ENCODE results near the gene MYO19. TPM values are rescaled to one million over a fixed set of nuclear protein-coding genes. Genes with fewer than 3 reads are reported as not detected.

The MYO19 gene
- total and polyA plus RNA-seq, 9 of the 15 experiments (the other 6 are each of a cell fraction or from before 2014, with no cell fraction given) = 21.6 to 176 (median 129) TPM

GRCh38 chr17:36498560-36499300, 35.9 kb downstream of the MYO19 start:
- BruUV-seq (replicated peaks) = no TSS peak
- no peak overlapping the region for H2AFZ ChIP-seq (ENCODE audit: low read depth, low read length)
- H3K36me3 ChIP-seq (ENCODE audit: control insufficient read depth, insufficient read depth, low read length) = peaks cover 96% of the 10 kb centered on the region
- ChIA-PET POLR2A (interaction anchor here (0.9 to 2.9 kb wide), 4 partner anchors 7 to 16 kb away, joined by 3 to 18 read pairs (median 4); no protein-coding TSS in a partner anchor), CTCF (ENCODE audit: low intra/inter-chr PET ratio) (no interaction called here)
- intact Hi-C loops (cut with micrococcal nuclease) (no loop called here), in situ Hi-C loops (cut with MboI) (loop anchor here (25.0 kb wide), 1 partner anchor 536 kb away; no protein-coding TSS in a partner anchor)
- H3K79me2 ChIP-seq (ENCODE audit: control insufficient read depth, insufficient read depth, low read length) = no peaks in the 10 kb centered on the region
- no peaks in the 10 kb centered on the region for H3K27me3 ChIP-seq (ENCODE audit: control insufficient read depth in 2 of 2, insufficient read depth in 2 of 2, low read length in 2 of 2)
- H3K9me1 ChIP-seq (ENCODE audit: control insufficient read depth, insufficient read depth, low read length) = no peaks in the 10 kb centered on the region
- no peaks in the 10 kb centered on the region for H3K9me3 ChIP-seq (replicated peaks; ENCODE audit: control insufficient read depth, insufficient read depth, low read depth, low read length)
- peaks cover 0 to under 1% of the 10 kb centered on the region in 2 experiments; a peak in 2 of 5 replicates for H3K4me1 ChIP-seq (replicated peaks in 1 of 2; ENCODE audit: control insufficient read depth in 2 of 2, insufficient read depth in 2 of 2, low read length in 2 of 2)
- H3K27ac ChIP-seq (ENCODE audit: extremely low read depth, low read depth, low read length) = no peak overlapping the region
- WGBS (ENCODE audit: insufficient coverage, low coverage, missing lambda C conversion rate) = 83% methylated on average over 7 of the region's 7 CpGs
- DNase-seq (ENCODE audit: extremely low read depth in 1 of 4, low spot score in 3 of 4) = peak in 2 of 4 experiments; percentile 5 to 8
- H3K9ac ChIP-seq (ENCODE audit: insufficient read depth in 1 of 2, low read depth in 2 of 2, low read length in 2 of 2) = no peak overlapping the region
- peaks cover 13% of the 10 kb centered on the region; the same call in 1 of the 2 replicates for H4K20me1 ChIP-seq (replicated peaks; ENCODE audit: control insufficient read depth, insufficient read depth, low read length)
- H3K4me2 ChIP-seq (ENCODE audit: insufficient read depth, low read length) = no peak overlapping the region
- no peak overlapping the region for H3K4me3 ChIP-seq
- ATAC-seq = no peak
- no peak for FAIRE-seq
- no peak for TF ChIP-seq CAMTA2 (CRISPR knock-in tag; conservative IDR thresholded peaks at IDR 0.05)
- no peak for TF ChIP-seq ZNF24 (IDR thresholded peaks at IDR 0.05)
- no peak for TF ChIP-seq NFRKB (IDR thresholded peaks at IDR 0.05; ENCODE audit: low read depth)
- no peak for TF ChIP-seq POLR3G (IDR thresholded peaks at IDR 0.05; ENCODE audit: extremely low read depth, insufficient read length, insufficient replicate concordance)
- no peak for TF ChIP-seq NEUROD1 (IDR thresholded peaks at IDR 0.05; ENCODE audit: borderline replicate concordance, low read depth, low read length, partially characterized antibody)
- TF ChIP-seq SRSF9 (IDR thresholded peaks at IDR 0.05; ENCODE audit: borderline replicate concordance, low read depth, low read length) = no peak
- TF ChIP-seq KAT8 (IDR thresholded peaks at IDR 0.05; ENCODE audit: low read depth) = no peak
- TF ChIP-seq JUN (IDR thresholded peaks at IDR 0.05; ENCODE audit: borderline replicate concordance, low read depth, low read length) = no peak
- no peak for TF ChIP-seq JUN (CRISPR knock-in tag; IDR thresholded peaks at IDR 0.05; ENCODE audit: borderline replicate concordance)
- no peak for TF ChIP-seq CBX5 (IDR thresholded peaks at IDR 0.05; ENCODE audit: borderline replicate concordance, low read depth)
- no peak for TF ChIP-seq DNMT1 (IDR thresholded peaks at IDR 0.05)
- TF ChIP-seq POLR2A (conservative IDR thresholded peaks at IDR 0.05) = no peak
- no peak for TF ChIP-seq SMAD2 (IDR thresholded peaks at IDR 0.05; ENCODE audit: low read depth, low read length)
- no peak for TF ChIP-seq ZNF407 (IDR thresholded peaks at IDR 0.05; ENCODE audit: low read depth)
- no peak for TF ChIP-seq ZNF263 (CRISPR knock-in tag; IDR thresholded peaks at IDR 0.05; ENCODE audit: borderline replicate concordance)
- TF ChIP-seq ZNF586 (CRISPR knock-in tag; conservative IDR thresholded peaks at IDR 0.05) = no peak
- no peak for TF ChIP-seq XRCC5 (IDR thresholded peaks at IDR 0.05; ENCODE audit: low read depth, low read length)

All from K562 (cell line).